GM06990 (cell line): ENCODE measurements around the gene NCAPD2.
A peak's percentile ranks its signal among the peaks of the same experiment; 100 is the strongest.

ENCODE experiments used
- DNase-seq: peaks from one replicate; pipeline ENCODE4 v3.0.0-alpha.2; 2011; ENCODE audit not compliant: insufficient read length; ENCODE audit errors: extremely low read depth
- H3K27me3 ChIP-seq: replicated peaks from 2 replicates; pipeline ENCODE4 v1.6.0; 2011; ENCODE audit warnings: low read length; ENCODE audit not compliant: control insufficient read depth, insufficient read depth
- H3K36me3 ChIP-seq: 2 replicates; pipeline ENCODE4 v1.5.1; 2011; ENCODE audit warnings: low read length; ENCODE audit not compliant: control insufficient read depth, insufficient read depth
- H3K4me3 ChIP-seq: replicated peaks from 2 replicates; pipeline ENCODE4 v1.5.1; 2011; ENCODE audit warnings: low read depth, mild to moderate bottlenecking, control low read depth, low read length
- TF ChIP-seq, protein P1 (sequence below): IDR thresholded peaks from 2 replicates; pipeline ENCODE4 v1.5.1; 2011; ENCODE audit warnings: low read length, control low read depth, mild to moderate bottlenecking, inconsistent platforms; ENCODE audit not compliant: insufficient read depth, poor library complexity, severe bottlenecking

NCAPD2 gene

DNA sequence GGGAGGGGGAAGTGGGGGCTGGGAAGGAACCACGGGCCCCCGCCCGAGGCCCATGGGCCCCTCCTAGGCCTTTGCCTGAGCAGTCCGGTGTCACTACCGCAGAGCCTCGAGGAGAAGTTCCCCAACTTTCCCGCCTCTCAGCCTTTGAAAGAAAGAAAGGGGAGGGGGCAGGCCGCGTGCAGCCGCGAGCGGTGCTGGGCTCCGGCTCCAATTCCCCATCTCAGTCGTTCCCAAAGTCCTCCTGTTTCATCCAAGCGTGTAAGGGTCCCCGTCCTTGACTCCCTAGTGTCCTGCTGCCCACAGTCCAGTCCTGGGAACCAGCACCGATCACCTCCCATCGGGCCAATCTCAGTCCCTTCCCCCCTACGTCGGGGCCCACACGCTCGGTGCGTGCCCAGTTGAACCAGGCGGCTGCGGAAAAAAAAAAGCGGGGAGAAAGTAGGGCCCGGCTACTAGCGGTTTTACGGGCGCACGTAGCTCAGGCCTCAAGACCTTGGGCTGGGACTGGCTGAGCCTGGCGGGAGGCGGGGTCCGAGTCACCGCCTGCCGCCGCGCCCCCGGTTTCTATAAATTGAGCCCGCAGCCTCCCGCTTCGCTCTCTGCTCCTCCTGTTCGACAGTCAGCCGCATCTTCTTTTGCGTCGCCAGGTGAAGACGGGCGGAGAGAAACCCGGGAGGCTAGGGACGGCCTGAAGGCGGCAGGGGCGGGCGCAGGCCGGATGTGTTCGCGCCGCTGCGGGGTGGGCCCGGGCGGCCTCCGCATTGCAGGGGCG, 40.2 kb downstream of the NCAPD2 start, which contains the start of gene GAPDH:
TSS of gene GAPDH (plus strand) at position 595 of the 772 bp plus-strand sequence. CDS start 316 bp downstream, outside the sequence.
- Histone ChIP-seq H3K36me3 (peaks cover 48% of the 10 kb centered on the region), H3K4me3 (peak within 1 kb of the TSS; percentile 97), H3K27me3 (no peaks in the 10 kb centered on the region)
- TF ChIP-seq, protein P1, sequence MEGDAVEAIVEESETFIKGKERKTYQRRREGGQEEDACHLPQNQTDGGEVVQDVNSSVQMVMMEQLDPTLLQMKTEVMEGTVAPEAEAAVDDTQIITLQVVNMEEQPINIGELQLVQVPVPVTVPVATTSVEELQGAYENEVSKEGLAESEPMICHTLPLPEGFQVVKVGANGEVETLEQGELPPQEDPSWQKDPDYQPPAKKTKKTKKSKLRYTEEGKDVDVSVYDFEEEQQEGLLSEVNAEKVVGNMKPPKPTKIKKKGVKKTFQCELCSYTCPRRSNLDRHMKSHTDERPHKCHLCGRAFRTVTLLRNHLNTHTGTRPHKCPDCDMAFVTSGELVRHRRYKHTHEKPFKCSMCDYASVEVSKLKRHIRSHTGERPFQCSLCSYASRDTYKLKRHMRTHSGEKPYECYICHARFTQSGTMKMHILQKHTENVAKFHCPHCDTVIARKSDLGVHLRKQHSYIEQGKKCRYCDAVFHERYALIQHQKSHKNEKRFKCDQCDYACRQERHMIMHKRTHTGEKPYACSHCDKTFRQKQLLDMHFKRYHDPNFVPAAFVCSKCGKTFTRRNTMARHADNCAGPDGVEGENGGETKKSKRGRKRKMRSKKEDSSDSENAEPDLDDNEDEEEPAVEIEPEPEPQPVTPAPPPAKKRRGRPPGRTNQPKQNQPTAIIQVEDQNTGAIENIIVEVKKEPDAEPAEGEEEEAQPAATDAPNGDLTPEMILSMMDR = no peak
- peak; percentile 96 for DNase-seq

DNA sequence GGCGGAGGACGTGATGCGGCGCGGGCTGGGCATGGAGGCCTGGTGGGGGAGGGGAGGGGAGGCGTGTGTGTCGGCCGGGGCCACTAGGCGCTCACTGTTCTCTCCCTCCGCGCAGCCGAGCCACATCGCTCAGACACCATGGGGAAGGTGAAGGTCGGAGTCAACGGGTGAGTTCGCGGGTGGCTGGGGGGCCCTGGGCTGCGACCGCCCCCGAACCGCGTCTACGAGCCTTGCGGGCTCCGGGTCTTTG, 40.7 kb downstream of the NCAPD2 start:
- Histone ChIP-seq H3K4me3 (peak overlapping the region; percentile 97), H3K27me3 (no peaks in the 10 kb centered on the region), H3K36me3 (peaks cover 44% of the 10 kb centered on the region)
- no peak for DNase-seq
- TF ChIP-seq, protein P1 = no peak

DNA sequence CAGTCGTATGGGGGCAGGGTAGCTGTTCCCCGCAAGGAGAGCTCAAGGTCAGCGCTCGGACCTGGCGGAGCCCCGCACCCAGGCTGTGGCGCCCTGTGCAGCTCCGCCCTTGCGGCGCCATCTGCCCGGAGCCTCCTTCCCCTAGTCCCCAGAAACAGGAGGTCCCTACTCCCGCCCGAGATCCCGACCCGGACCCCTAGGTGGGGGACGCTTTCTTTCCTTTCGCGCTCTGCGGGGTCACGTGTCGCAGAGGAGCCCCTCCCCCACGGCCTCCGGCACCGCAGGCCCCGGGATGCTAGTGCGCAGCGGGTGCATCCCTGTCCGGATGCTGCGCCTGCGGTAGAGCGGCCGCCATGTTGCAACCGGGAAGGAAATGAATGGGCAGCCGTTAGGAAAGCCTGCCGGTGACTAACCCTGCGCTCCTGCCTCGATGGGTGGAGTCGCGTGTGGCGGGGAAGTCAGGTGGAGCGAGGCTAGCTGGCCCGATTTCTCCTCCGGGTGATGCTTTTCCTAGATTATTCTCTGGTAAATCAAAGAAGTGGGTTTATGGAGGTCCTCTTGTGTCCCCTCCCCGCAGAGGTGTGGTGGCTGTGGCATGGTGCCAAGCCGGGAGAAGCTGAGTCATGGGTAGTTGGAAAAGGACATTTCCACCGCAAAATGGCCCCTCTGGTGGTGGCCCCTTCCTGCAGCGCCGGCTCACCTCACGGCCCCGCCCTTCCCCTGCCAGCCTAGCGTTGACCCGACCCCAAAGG, 41.2 kb downstream of the NCAPD2 start:
- peak overlapping the region; percentile 97 for H3K4me3 ChIP-seq
- peak; percentile 83 for DNase-seq
- no peaks in the 10 kb centered on the region for H3K27me3 ChIP-seq
- TF ChIP-seq, protein P1 = no peak
- peaks cover 41% of the 10 kb centered on the region for H3K36me3 ChIP-seq

DNA sequence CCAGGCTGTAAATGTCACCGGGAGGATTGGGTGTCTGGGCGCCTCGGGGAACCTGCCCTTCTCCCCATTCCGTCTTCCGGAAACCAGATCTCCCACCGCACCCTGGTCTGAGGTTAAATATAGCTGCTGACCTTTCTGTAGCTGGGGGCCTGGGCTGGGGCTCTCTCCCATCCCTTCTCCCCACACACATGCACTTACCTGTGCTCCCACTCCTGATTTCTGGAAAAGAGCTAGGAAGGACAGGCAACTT, 41.7 kb downstream of the NCAPD2 start:
- Histone ChIP-seq H3K36me3 (peaks cover 37% of the 10 kb centered on the region), H3K4me3 (peak overlapping the region; percentile 97), H3K27me3 (no peaks in the 10 kb centered on the region)
- no peak for DNase-seq
- TF ChIP-seq, protein P1 = no peak

DNA sequence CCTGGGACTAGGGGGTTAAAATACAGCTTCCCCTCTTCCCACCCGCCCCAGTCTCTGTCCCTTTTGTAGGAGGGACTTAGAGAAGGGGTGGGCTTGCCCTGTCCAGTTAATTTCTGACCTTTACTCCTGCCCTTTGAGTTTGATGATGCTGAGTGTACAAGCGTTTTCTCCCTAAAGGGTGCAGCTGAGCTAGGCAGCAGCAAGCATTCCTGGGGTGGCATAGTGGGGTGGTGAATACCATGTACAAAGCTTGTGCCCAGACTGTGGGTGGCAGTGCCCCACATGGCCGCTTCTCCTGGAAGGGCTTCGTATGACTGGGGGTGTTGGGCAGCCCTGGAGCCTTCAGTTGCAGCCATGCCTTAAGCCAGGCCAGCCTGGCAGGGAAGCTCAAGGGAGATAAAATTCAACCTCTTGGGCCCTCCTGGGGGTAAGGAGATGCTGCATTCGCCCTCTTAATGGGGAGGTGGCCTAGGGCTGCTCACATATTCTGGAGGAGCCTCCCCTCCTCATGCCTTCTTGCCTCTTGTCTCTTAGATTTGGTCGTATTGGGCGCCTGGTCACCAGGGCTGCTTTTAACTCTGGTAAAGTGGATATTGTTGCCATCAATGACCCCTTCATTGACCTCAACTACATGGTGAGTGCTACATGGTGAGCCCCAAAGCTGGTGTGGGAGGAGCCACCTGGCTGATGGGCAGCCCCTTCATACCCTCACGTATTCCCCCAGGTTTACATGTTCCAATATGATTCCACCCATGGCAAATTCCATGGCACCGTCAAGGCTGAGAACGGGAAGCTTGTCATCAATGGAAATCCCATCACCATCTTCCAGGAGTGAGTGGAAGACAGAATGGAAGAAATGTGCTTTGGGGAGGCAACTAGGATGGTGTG, 42.3 kb downstream of the NCAPD2 start:
- Histone ChIP-seq H3K36me3 (peaks cover 34% of the 10 kb centered on the region), H3K4me3 (peak overlapping the region; percentile 97), H3K27me3 (no peaks in the 10 kb centered on the region)
- DNase-seq = no peak
- TF ChIP-seq, protein P1 = no peak
